ENCODE results near the gene BCL2L14. TPM values are rescaled to one million over a fixed set of nuclear protein-coding genes. Genes with fewer than 3 reads are reported as not detected.
"Not testable (repeated sequence)": the region's sequence is repeated elsewhere in the genome, so short reads cannot be mapped to it uniquely, and the experiment has no call there.

Gene BCL2L14
- polyA plus RNA-seq, 3 donors: 0.40 to 0.75 (median 0.67) TPM

- no peak for DNase-seq (ENCODE audit: extremely low read depth in 1 of 11, low read depth in 9 of 11, low spot score in 4 of 11)
These were observed 21.4 kb downstream of the BCL2L14 start for GRCh38 chr12:12091977-12092663.

GRCh38 chr12:12094481-12094880 lies 23.7 kb downstream of the BCL2L14 start:
- DNase-seq (ENCODE audit: extremely low read depth in 1 of 11, low read depth in 9 of 11, low spot score in 4 of 11): no peak

DNA sequence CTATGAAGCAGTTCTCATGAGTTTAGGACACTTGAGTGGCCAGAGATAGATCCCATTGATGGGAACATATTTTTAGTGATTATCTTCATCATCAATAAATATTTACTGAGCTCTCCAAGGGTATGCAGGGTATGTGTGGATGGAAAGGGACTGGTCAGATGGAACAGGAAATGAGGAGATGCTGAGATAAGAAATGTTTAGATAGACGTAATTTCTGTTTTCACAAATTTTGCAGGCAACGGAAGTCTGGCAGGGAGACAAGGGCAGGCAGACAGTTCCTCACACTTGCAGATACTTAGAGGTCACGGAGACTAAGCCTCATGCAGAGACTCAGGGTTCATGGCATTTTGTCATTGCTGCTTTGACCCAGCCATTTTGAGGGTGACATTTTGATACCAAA lies 24.3 kb downstream of the BCL2L14 start:
- no peak for DNase-seq (ENCODE audit: extremely low read depth in 1 of 11, low read depth in 9 of 11, low spot score in 4 of 11)

GRCh38 chr12:12097891-12098690 lies 27.4 kb downstream of the BCL2L14 start:
- DNase-seq (ENCODE audit: extremely low read depth in 1 of 11, low read depth in 9 of 11, low spot score in 4 of 11): no peak

- DNase-seq (ENCODE audit: extremely low read depth in 1 of 11, low read depth in 9 of 11, low spot score in 4 of 11): no peak
These were observed 27.9 kb downstream of the BCL2L14 start for GRCh38 chr12:12098691-12099015.

DNA sequence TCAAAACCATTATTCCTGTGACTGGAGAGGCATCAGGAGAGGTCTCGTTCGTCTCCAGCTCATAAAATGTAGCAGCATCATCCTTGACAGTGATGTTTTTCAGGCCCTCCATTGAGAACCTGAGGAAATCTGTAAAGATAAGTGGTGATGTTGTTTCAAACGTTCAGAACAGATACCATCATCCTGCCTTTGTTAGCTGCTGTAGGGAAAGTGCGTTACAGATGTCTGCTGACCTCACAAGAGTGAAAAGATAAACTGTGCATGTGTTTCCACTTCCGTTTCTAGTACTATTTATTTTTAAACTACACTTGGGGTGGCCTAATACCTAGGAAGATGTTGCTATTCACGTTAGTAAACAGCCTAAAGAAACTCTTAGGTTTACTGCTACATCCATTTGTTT lies 28.4 kb downstream of the BCL2L14 start:
- no peak for DNase-seq (ENCODE audit: extremely low read depth in 1 of 11, low read depth in 9 of 11, low spot score in 4 of 11)

DNA sequence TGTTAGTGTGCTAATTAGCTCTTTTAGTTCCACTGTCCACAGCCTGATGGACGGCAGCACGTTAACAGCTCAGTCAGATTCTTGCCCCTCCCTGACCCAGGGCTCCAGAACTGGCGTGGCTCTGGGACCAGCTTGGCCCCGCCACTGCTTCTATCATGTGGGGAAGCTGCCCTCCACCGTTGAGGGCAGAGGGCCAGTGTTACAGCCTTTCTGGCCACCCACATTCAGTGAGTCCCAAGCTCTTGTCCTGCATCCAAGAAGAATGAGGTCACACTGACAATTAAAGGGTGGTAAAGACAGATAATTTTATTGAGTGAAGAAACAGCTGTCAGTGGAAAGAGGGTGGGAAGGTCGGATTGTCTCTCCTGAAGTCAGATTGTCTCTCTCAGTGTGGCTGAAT lies 36.9 kb downstream of the BCL2L14 start:
- no peak for DNase-seq (ENCODE audit: extremely low read depth in 1 of 11, low read depth in 9 of 11, low spot score in 4 of 11)

DNA sequence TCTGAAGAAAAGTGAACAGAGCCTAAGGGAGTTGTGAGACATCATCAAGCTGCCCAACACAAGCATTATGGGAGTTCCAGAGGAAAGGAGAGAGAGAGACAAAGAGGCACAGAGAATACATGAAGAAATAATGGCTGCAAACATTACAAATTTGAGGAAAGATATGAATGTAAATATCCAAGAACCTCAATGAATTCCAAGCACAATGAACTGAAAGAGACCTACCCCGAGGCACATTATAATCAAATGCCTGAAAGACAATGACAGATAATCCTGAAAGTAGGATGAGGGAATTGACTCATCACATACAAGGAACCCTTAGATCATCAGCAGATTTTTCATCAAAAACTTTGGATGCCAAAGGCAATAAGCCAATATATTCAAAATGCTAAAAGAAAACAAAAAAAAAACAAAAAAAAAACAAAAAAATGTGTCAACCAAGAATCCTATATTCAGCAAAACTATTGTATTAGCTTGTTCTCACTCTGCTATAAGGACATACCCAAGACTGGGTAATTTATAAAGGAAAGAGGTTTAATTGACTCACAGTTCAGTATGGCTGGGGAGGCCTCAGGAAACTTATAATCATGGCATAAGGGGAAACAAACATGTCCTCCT lies 37.8 kb downstream of the BCL2L14 start:
- no peak for DNase-seq (ENCODE audit: extremely low read depth in 1 of 11, low read depth in 9 of 11, low spot score in 4 of 11)

DNA sequence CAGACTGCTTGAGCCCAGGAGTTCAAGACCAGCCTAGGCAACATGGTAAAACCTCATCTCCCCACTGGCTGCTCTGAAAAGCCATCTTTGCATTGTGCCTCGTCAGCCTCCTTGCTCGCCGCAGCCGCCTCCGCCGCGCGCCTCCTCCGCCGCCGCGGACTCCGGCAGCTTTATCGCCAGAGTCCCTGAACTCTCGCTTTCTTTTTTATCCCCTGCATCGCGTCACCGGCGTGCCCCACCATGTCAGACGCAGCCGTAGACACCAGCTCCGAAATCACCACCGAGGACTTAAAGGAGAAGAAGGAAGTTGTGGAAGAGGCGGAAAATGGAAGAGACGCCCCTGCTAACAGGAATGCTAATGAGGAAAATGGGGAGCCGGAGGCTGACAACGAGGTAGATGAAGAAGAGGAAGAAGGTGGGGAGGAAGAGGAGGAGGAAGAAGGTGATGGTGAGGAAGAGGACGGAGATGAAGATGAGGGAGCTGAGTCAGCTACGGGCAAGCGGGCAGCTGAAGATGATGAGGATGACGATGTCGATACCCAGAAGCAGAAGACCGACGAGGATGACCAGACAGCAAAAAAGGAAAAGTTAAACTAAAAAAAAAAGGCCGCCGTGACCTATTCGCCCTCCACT lies 40.3 kb downstream of the BCL2L14 start:
- not testable (repeated sequence) for DNase-seq (ENCODE audit: extremely low read depth in 1 of 11, low read depth in 9 of 11, low spot score in 4 of 11)

- no peak for DNase-seq (ENCODE audit: extremely low read depth in 1 of 11, low read depth in 9 of 11, low spot score in 4 of 11)
These were observed 44.8 kb downstream of the BCL2L14 start for GRCh38 chr12:12115514-12115913.

GRCh38 chr12:12116677-12117076 lies 45.9 kb downstream of the BCL2L14 start:
- DNase-seq (ENCODE audit: extremely low read depth in 1 of 11, low read depth in 9 of 11, low spot score in 4 of 11): no peak

DNA sequence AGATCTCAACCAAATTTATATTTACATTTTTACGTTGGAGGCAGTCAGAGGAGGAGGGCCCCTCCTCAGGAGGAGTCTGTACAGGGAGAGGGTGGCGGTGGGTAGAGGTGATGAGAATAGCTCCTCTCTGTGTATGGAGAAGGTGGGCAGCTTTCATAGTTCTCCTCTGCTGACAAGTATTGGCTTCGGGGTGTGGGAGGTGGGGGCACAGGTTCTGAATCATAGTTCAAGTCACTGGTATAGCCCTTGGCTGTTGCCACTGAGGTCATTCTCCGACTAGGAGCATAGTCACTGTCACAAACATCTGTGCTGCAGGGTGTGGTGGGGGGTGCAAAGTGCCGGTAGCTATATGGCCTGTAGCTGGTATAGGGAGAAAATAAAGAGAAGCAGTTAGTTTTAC lies 50.3 kb downstream of the BCL2L14 start:
- DNase-seq (ENCODE audit: extremely low read depth in 1 of 11, low read depth in 9 of 11, low spot score in 4 of 11): no peak

DNA sequence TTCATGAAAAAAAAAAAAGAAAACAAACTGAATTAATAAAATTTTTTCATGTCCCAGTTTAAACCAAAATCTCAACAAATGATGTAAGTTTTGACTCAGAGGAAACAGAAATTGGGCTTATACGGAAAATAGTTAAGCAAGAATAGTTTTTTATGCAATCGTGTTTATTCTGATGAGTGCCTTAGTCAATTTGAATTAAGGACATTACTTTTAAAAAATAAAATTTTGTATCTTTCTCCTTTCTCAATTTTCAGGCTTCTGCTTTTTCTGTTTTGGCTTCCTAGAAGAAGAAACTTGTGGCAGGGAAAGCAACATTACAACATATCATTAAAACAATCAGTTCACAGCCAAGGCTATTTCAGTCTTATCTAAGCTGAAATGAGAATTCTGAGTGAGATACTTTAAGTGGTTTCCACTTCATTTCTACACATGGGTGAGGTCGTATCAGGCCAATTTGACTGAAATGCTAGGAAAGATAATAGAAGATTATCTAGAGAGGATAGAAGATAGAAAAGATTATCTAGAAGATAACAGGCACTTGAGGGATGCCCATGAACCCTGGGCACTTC lies 52.4 kb downstream of the BCL2L14 start:
- no peak for DNase-seq (ENCODE audit: extremely low read depth in 1 of 11, low read depth in 9 of 11, low spot score in 4 of 11)

GRCh38 chr12:12126551-12126950 lies 55.8 kb downstream of the BCL2L14 start:
- DNase-seq (ENCODE audit: extremely low read depth in 1 of 11, low read depth in 9 of 11, low spot score in 4 of 11): no peak

DNA sequence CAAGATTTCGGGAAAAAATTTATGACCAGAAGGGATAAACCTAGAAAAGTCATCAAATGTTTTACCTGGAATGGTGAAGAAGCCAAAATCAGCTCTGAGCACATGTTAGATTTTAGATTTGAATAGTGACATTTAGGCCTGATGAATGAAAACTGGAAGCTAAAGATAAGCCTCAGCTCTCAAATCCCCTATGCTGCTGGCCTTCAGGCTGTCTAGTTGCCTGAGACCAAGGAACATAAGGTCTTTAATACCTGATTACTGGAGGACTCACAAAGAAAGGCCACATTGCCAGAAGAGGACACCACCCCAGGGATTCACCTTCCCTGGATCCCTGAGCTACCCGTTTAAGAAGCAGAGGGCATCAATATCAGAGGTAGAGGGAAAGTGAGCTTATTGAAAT lies 56.6 kb downstream of the BCL2L14 start:
- no peak for DNase-seq (ENCODE audit: extremely low read depth in 1 of 11, low read depth in 9 of 11, low spot score in 4 of 11)

DNA sequence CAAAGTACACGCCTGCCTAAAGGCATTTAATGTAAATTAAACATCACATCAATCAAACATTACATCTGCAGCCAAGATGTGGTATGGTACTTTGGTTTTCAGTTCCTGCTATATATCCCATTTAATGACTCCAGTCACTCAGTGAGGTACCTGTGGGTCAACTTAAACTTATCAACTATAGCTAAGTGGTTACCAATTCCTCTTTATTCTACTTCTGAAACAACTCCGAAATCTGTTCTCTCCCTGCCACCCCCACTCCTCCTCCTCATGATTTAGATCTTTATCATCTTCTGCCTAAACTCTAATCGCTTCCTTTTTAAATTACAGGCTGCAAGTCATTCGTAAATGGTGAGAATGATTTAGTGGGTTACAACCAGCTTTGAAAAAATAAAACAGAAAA lies 57.9 kb downstream of the BCL2L14 start:
- peak in 1 of 11 donors; percentile 0 for DNase-seq (ENCODE audit: extremely low read depth in 1 of 11, low read depth in 9 of 11, low spot score in 4 of 11)

DNA sequence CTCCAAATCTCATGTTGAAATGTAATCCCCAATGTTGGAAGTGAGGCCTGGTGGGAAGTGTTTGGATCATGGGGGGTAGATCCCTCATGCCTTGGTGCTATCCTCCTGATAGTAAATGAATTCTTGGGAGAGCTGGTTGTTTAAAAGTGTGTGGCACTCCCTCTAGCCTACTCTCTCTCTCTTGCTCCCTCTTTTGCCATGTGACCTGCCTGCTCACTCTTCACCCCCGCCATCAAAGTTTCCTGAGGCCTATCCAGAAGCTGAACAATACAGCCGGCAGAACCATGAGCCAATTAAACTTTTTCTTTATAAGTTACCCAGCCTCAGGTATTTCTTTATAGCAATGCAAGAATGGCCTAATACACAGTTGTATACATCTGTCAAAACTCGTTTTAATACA lies 62.5 kb downstream of the BCL2L14 start:
- DNase-seq (ENCODE audit: extremely low read depth in 1 of 11, low read depth in 9 of 11, low spot score in 4 of 11): no peak

- no peak for DNase-seq (ENCODE audit: extremely low read depth in 1 of 11, low read depth in 9 of 11, low spot score in 4 of 11)
These were observed 63.0 kb downstream of the BCL2L14 start for GRCh38 chr12:12133785-12134184.
